ENCODE measurements around the gene SRRM3. TPM values are rescaled to one million over a fixed set of nuclear protein-coding genes. Genes with fewer than 3 reads are reported as not detected.
A peak's percentile ranks its signal among the peaks of the same experiment; 100 is the strongest.
"Not testable (repeated sequence)": the region's sequence is repeated elsewhere in the genome, so short reads cannot be mapped to it uniquely, and the experiment has no call there.

SRRM3 gene
- total RNA-seq, 1 experiment from 2014 or later: 1.7 TPM

DNA sequence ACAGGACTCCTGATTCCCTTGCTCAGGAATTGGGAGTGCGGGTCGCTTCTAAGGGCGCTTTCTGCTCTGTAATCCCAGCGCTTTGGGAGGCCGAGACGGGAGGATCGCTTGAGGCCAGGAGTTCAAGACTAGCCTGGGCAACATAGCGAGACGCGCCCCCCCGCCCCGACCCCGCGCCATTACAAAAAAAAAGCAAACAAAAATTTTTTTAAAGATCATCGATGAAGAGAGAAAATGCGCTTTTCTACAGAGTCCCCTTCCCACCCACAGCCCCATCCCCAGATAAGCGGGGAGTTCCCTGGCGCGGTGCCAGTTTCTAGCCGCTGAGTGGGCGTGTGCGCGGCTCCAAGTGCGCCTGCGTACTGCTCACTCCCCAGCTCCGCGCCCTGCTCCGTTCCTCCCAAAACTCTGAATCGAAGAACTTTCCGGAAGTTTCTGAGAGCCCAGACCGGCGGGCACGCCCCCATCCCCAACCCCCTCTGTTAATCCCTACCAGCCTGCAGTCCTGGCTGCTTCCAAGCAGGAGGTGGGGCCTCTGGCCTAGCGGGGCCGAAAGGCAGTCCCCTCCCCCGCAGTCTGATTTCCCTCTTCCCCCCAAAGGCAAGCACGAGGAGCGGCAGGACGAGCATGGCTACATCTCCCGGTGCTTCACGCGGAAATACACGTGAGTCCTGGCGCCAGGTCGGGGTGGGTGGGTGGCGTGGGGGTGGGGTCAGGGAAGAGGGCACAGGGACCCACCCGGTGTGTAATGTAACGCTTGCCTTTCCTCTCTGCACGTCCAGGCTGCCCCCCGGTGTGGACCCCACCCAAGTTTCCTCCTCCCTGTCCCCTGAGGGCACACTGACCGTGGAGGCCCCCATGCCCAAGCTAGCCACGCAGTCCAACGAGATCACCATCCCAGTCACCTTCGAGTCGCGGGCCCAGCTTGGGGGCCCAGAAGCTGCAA lies 101.8 kb downstream of the SRRM3 start:
- Histone ChIP-seq H3K9me3 (no peaks in the 10 kb centered on the region), H3K27me3 (replicated peaks; ENCODE audit: control insufficient read depth, insufficient read depth, low read length) (no peaks in the 10 kb centered on the region), H3K36me3 (ENCODE audit: control insufficient read depth, insufficient read depth, low read length) (no peaks in the 10 kb centered on the region), H3K4me1 (peaks cover 15% of the 10 kb centered on the region), H3K4me3 (ENCODE audit: low read depth, low read length) (peak overlapping the region; percentile 77)
- H3K27ac Mint-ChIP-seq (ENCODE audit: unreplicated experiment): peak overlapping the region; percentile 32
- BruUV-seq (replicated peaks): no TSS peak
- H3K4me1 Mint-ChIP-seq (ENCODE audit: low read depth, unreplicated experiment): peaks cover 6% of the 10 kb centered on the region
- peaks cover 7% of the 10 kb centered on the region for H3K36me3 Mint-ChIP-seq (ENCODE audit: insufficient read depth, unreplicated experiment)
- CTCF ChIA-PET: interaction anchor here (1.4 to 2.2 kb wide), 2 partner anchors 10 to 11 kb away, joined by 5 to 13 read pairs; no protein-coding TSS in a partner anchor
- TF ChIP-seq, protein P1, sequence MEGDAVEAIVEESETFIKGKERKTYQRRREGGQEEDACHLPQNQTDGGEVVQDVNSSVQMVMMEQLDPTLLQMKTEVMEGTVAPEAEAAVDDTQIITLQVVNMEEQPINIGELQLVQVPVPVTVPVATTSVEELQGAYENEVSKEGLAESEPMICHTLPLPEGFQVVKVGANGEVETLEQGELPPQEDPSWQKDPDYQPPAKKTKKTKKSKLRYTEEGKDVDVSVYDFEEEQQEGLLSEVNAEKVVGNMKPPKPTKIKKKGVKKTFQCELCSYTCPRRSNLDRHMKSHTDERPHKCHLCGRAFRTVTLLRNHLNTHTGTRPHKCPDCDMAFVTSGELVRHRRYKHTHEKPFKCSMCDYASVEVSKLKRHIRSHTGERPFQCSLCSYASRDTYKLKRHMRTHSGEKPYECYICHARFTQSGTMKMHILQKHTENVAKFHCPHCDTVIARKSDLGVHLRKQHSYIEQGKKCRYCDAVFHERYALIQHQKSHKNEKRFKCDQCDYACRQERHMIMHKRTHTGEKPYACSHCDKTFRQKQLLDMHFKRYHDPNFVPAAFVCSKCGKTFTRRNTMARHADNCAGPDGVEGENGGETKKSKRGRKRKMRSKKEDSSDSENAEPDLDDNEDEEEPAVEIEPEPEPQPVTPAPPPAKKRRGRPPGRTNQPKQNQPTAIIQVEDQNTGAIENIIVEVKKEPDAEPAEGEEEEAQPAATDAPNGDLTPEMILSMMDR (IDR thresholded peaks at IDR 0.05; ENCODE audit: insufficient read depth in 1 of 2, low read depth in 1 of 2, low read length in 1 of 2, severe bottlenecking in 1 of 2, unreplicated experiment in 1 of 2): no peak
- no peaks in the 10 kb centered on the region for H3K9me3 Mint-ChIP-seq (ENCODE audit: unreplicated experiment)
- intact Hi-C loops (cut with micrococcal nuclease; ENCODE audit: unreplicated experiment): no loop called here
- peak overlapping the region; percentile 91 for H3K4me3 Mint-ChIP-seq (ENCODE audit: unreplicated experiment)
- peak; percentile 69 to 79 for DNase-seq
- POLR2A ChIA-PET: no interaction called here
- H3K27me3 Mint-ChIP-seq (ENCODE audit: insufficient read depth, unreplicated experiment): no peaks in the 10 kb centered on the region

DNA sequence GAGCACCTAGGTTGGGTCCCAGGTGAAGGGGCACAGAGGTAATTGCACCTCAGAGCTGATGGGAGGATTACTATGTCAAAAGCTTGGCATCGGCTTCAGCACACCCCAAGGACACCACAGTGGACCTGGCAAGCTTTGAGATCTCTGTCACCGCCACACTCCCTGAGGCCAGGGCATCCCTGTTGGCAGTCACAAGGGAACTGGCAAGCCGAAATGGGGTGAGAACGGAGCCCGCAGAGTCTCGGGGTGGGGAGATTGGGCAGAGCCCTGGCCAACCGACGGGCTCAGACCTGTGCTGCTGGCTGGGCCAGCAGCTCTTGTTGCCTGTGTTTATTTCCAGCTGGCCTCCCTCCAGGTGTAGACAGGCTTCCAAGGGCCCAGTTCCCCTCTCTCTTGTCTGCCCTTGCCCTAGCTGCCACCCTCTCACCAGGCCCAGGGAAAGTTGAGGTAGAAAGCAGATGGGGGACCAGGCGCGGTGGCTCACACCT lies 103.2 kb downstream of the SRRM3 start:
- CTCF ChIA-PET: interaction anchor here (0.7 to 1.1 kb wide), 2 partner anchors 9 to 922 kb away, joined by 3 to 4 read pairs; no protein-coding TSS in a partner anchor
- H3K27me3 Mint-ChIP-seq (ENCODE audit: insufficient read depth, unreplicated experiment): no peaks in the 10 kb centered on the region
- no peak overlapping the region for H3K27ac Mint-ChIP-seq (ENCODE audit: unreplicated experiment)
- no TSS peak for BruUV-seq (replicated peaks)
- no peak overlapping the region for H3K4me3 Mint-ChIP-seq (ENCODE audit: unreplicated experiment)
- Histone ChIP-seq H3K9me3 (no peaks in the 10 kb centered on the region), H3K4me1 (peaks cover 15% of the 10 kb centered on the region), H3K4me3 (ENCODE audit: low read depth, low read length) (no peak overlapping the region), H3K27me3 (replicated peaks; ENCODE audit: control insufficient read depth, insufficient read depth, low read length) (no peaks in the 10 kb centered on the region), H3K36me3 (ENCODE audit: control insufficient read depth, insufficient read depth, low read length) (no peaks in the 10 kb centered on the region)
- peaks cover 6% of the 10 kb centered on the region for H3K4me1 Mint-ChIP-seq (ENCODE audit: low read depth, unreplicated experiment)
- no peak for DNase-seq
- peaks cover 7% of the 10 kb centered on the region for H3K36me3 Mint-ChIP-seq (ENCODE audit: insufficient read depth, unreplicated experiment)
- no peaks in the 10 kb centered on the region for H3K9me3 Mint-ChIP-seq (ENCODE audit: unreplicated experiment)
- TF ChIP-seq, protein P1 (IDR thresholded peaks at IDR 0.05; ENCODE audit: insufficient read depth in 1 of 2, low read depth in 1 of 2, low read length in 1 of 2, severe bottlenecking in 1 of 2, unreplicated experiment in 1 of 2): no peak
- intact Hi-C loops (cut with micrococcal nuclease; ENCODE audit: unreplicated experiment): no loop called here
- POLR2A ChIA-PET: interaction anchor here (0.7 kb wide), 2 partner anchors 54 to 310 kb away, joined by 3 to 4 read pairs; partner anchors contain the start of gene YWHAG

DNA sequence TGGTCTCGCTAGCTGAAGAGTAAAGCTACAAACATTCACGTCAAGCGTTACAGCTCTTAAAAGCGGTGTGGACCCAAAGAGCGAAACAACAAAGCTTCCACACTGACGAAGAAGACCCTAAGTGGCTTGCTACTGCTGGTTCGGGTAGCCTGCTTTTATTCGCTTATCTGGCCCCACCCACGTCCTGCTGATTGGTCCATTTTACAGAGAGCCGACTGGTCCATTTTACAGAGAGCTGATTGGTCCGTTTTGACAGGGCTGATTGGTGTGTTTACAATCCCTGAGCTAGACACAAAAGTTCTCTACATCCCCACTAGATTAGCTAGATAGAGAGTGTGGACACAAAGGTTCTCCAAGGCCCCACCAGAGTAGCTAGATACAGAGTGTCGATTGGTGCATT lies 107.2 kb downstream of the SRRM3 start:
- H3K4me1 ChIP-seq; H3K36me3 ChIP-seq (ENCODE audit: control insufficient read depth, insufficient read depth, low read length); H3K27me3 Mint-ChIP-seq (ENCODE audit: insufficient read depth, unreplicated experiment); intact Hi-C loops (cut with micrococcal nuclease; ENCODE audit: unreplicated experiment); BruUV-seq (replicated peaks); H3K9me3 Mint-ChIP-seq (ENCODE audit: unreplicated experiment); H3K36me3 Mint-ChIP-seq (ENCODE audit: insufficient read depth, unreplicated experiment); H3K4me1 Mint-ChIP-seq (ENCODE audit: low read depth, unreplicated experiment); H3K4me3 ChIP-seq (ENCODE audit: low read depth, low read length); DNase-seq; H3K4me3 Mint-ChIP-seq (ENCODE audit: unreplicated experiment); H3K27ac Mint-ChIP-seq (ENCODE audit: unreplicated experiment); POLR2A ChIA-PET; H3K9me3 ChIP-seq; H3K27me3 ChIP-seq (replicated peaks; ENCODE audit: control insufficient read depth, insufficient read depth, low read length): not testable (repeated sequence)
- CTCF ChIA-PET: interaction anchor here (0.5 to 0.6 kb wide), 2 partner anchors 50 to 319 kb away, joined by 3 to 5 read pairs; no protein-coding TSS in a partner anchor

GRCh38 chr7:76309341-76310101 lies 107.8 kb downstream of the SRRM3 start:
- H3K27me3 ChIP-seq (replicated peaks; ENCODE audit: control insufficient read depth, insufficient read depth, low read length); DNase-seq; H3K9me3 Mint-ChIP-seq (ENCODE audit: unreplicated experiment); H3K27me3 Mint-ChIP-seq (ENCODE audit: insufficient read depth, unreplicated experiment); H3K27ac Mint-ChIP-seq (ENCODE audit: unreplicated experiment); H3K4me3 Mint-ChIP-seq (ENCODE audit: unreplicated experiment); H3K4me1 ChIP-seq; H3K4me1 Mint-ChIP-seq (ENCODE audit: low read depth, unreplicated experiment); H3K36me3 Mint-ChIP-seq (ENCODE audit: insufficient read depth, unreplicated experiment); H3K36me3 ChIP-seq (ENCODE audit: control insufficient read depth, insufficient read depth, low read length); intact Hi-C loops (cut with micrococcal nuclease; ENCODE audit: unreplicated experiment); BruUV-seq (replicated peaks); H3K4me3 ChIP-seq (ENCODE audit: low read depth, low read length); H3K9me3 ChIP-seq: not testable (repeated sequence)
- ChIA-PET CTCF (interaction anchor here (0.6 kb wide), 1 partner anchor 50 kb away, joined by 5 read pairs; no protein-coding TSS in a partner anchor), POLR2A (interaction anchor here (0.7 kb wide), 1 partner anchor 12 kb away, joined by 5 read pairs; no protein-coding TSS in a partner anchor)

All from Caco-2 (cell line).